HG03039 (cell line): ENCODE measurements around the gene STARD4.

Experiments used
- ATAC-seq: cut with Tn5 transposase; IDR thresholded peaks from one replicate; pipeline ENCODE4 v1.9.1; 2021; ENCODE audit warnings: mild to moderate bottlenecking, moderate library complexity; ENCODE audit not compliant: unreplicated experiment

The STARD4 gene

GRCh38 chr5:111530298-111530740 lies 18.0 kb upstream of the STARD4 start:
- peak; percentile 94 for ATAC-seq

- ATAC-seq = no peak
Observed at GRCh38 chr5:111528056-111528455, 15.7 kb upstream of the STARD4 start.

GRCh38 chr5:111520908-111521307 lies 8.6 kb upstream of the STARD4 start:
- ATAC-seq = no peak

DNA sequence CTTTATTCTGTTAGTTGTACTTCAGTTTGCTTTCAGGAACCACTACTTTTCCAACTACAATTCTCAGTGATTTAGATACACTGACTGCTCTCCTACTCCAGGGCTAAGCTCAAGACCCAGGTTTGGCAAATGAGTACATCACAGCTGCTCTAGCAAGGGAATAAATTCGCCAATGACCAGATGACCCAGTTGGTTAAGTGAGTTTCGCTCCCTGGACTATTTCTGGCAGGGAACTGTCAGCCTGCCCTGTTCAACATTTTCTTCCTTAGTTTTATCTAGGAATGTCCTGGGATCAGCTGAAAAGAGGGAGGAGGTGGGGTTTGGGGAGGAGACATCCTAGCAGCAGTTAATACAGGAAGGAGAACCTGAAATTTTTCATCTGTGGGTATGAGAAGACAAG lies 6.4 kb upstream of the STARD4 start:
- ATAC-seq = no peak

DNA sequence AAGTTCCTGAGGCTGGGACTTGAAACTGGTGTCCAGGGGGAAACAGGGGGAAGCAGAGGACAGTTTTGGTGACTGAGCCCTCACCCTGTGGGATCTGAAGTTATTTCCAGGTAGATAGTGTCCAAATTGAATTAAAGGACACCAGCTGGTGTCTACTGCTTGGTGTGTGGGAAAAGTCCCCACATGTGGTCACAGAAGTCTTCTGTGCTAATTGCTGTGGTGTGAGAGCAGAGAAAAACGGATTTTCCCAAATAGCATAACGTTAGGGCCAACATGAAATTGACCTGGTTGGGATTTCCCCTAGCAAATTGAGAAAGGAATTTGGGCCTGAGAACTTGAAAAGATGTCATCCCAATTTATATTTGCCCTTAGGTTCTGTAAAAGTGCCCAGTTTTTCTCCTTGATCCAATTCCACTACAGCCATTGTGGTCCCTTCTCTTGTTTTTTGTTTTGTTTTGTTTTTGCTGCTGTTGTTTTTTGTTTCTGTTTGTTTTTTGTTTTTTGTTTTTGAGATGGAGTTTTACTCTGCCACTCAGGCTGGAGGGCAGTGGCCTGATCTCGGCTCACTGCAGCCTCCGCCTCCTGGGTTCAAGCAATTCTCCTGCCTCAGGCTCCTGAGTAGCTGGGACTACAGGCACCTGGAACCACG lies 5.6 kb upstream of the STARD4 start:
- ATAC-seq = peak; percentile 61

DNA sequence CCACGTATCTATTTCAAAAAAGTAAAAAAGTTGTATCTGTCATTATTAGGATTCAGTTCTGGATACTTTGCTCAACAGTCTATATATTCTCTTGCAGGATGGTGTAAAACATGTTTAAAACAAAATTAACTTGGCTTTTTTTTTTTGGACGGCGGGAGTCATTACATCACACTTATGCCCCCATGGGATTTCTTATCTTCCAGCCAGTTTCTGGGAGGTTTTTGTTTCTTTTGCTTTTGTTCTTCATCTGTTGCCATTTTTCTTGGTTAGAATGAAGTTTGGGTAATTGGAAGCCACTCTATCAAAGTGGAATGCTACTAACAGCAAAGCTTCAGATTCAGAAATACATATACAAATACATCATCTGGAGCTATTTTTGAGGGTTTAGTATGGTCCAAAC lies 1.8 kb upstream of the STARD4 start:
- no peak for ATAC-seq

DNA sequence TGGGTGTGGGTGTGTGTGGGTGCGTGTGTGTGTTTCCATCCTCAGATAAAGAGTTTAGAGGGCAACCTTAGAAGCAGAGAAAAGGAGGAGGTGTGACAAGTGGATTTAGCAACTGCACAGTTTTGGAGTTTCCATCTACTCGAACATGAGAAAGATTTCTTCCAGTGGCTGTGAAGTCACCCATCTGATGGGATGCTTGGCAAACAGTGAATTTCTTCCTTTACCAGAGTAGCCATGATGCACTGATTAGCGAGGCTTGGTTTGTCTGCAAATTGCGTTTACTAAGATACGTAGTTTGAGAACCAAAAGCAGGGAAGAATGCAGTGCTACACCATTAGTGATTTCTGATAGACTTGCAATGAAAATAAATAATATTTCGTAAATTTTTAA lies 791 bp upstream of the STARD4 start:
- ATAC-seq = no peak

GRCh38 chr5:111511831-111512374 lies 432 bp downstream of the STARD4 start:
- peak; percentile 3 for ATAC-seq

- no peak for ATAC-seq
Observed at GRCh38 chr5:111511174-111511830, 1.0 kb downstream of the STARD4 start.

DNA sequence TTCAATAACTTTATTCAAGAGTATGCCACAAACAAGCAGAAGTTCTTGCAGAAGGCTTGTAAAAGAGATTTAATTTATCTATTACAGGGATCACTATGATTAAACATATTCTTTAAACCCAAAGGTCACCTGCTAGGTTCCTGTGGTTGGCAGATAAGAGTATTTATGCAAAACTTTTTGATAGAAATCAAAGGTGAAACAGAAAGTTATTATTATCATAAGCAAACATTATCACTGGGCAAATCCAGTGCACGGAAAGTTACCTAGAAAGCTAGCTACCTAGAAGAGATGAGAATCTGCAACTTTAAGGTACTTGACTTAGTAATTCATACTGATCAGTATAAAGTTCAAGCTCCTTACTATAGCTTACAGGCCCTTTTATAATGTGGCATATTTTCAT lies 3.2 kb downstream of the STARD4 start:
- ATAC-seq = no peak

GRCh38 chr5:111507276-111507675 lies 5.1 kb downstream of the STARD4 start:
- ATAC-seq = no peak

DNA sequence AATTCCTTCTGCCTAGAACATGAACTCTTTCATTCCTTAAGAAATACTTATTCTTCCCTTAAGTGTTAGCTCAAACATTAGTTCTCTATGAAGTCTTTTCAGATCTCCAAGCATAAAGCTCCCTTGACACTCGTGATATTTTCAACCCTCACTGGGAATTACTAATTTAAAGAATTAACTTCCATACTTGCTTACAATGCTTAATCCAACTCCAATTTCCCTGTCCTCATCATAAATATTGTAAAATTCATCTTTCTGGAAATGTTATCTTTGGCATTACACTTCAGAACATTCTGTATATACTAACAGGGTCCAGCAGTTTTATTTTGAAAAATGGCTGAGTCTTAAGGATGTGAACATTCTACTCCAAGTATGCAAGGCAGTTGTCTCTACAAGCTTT lies 7.2 kb downstream of the STARD4 start:
- ATAC-seq = no peak

DNA sequence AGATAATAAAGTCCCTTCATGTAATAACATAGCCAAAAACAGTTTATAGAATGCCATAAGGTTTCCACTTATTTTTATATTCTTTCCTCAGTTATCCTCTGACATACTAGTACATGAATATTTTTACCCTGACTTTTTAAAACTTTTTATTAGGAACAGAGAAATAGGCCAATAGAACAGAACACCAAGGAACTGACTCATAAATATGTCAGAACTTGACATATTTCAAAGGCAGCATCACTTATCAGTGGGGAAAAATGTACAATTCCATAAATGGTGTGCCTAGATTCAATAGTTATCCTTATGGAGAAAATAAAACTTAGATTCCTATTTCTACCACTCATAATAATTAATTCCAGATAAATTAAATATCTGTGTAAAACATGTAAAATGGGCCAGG lies 9.4 kb downstream of the STARD4 start:
- no peak for ATAC-seq

DNA sequence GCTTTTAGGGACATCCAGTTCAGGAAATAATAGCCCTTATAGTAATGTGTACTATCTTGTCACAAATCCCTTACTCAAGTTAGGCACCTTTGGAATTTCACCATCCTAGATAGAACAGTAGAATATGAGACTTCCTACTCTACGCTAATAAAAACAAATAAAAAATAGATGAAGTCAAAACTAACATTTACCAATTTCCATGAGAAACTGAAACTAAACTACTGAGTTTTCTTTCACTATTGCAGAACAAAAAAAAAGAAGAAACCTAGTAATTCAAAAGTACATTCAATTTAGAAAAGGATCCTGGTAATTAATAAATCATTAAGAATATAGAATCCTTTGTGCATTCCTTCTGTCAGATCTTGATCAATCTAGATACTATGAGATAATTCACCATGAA lies 14.0 kb downstream of the STARD4 start:
- no peak for ATAC-seq

DNA sequence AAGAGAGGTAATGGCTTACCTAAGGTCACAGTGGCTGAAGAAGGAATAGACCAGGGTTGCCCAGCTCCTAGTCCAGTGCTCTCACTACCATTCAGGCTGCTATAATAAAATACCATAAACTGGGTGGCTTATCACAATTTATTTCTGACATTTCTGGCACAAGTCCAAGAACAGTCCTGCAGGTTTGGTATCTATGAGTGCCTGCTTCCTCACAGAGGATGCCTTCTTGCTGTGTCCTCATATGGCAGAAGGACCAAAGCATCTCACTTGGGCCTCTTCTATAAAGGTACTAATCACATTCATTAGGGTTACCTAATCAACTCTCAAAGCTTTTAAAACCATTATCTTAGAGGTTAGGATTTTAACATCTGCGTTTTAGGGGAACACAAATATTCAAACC lies 17.2 kb downstream of the STARD4 start:
- ATAC-seq = no peak

DNA sequence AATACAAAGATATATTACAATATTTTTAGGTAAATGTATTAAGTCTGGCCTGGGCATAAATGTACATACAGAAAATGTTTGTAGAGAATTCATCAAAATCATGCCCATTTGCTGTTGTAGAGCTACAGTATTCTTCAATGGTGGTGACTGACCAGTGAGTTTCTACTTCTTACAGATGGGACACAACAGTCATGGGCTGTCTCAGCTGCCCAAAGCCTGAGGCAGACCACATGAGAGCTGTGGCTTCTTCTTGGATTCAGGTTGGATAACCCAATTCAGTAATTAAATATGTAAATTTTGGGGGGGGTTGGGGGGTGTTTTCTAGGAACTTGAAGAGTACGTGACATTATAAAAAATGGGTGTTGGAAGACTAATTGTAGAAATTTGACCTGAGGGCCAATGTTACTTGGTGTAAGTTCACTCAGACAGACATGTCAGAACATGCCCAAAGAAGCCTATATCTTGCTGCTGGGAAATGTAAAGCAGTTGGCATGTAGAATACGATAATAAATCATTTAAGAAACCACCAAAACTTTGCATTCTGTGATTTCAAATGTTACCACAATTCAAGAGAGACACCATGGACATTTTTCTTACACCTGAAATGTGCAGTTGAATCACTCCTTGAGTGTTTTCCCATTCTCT lies 17.9 kb downstream of the STARD4 start:
- no peak for ATAC-seq

GRCh38 chr5:111493031-111493430 lies 19.3 kb downstream of the STARD4 start:
- no peak for ATAC-seq

DNA sequence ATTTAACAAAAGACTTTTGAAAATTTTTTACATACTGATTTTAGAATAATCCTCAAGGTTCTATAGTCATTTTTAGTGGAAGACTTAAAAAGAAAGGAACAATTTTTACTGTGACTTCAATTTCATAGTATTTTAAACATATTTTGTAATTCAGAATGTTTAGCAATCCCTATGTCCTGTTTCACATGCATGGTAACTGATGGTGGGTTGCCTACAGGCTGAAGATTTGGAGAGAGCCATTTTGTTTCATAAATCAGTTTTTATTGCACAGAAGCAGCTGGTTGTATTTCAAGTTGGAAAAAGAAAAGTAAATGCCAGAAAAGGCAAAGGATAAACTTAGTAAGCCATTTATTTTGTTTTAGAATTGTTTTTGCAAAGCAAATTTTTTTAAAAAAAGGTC lies 24.0 kb downstream of the STARD4 start:
- ATAC-seq = no peak

DNA sequence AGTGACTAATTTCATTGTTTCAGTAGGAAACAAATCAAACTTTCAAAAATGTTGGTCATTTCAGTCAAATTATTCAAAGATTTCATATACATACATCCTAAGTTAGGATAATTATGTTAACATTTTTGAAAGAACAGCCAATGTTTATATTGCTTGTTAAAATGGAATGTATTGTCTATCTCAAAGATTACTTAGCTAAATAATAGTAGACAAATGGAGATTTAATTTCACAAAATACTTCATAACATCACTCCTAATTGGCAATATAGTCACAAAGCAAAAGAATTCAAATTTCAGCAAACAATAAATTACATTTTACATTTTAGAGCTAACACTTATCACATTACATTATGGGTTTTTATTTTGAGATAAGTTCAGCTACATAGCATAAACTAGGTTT lies 25.4 kb downstream of the STARD4 start:
- ATAC-seq = no peak

GRCh38 chr5:111486055-111486454 lies 26.3 kb downstream of the STARD4 start:
- ATAC-seq = no peak

GRCh38 chr5:111480346-111480745 lies 32.0 kb downstream of the STARD4 start:
- no peak for ATAC-seq

GRCh38 chr5:111478898-111479297 lies 33.4 kb downstream of the STARD4 start:
- no peak for ATAC-seq
